Measurements from ENCODE around the gene PALLD. TPM values are rescaled to one million over a fixed set of nuclear protein-coding genes. Genes with fewer than 3 reads are reported as not detected.

The PALLD gene
- total RNA-seq = 18.4 and 43.1 TPM in 2 replicates

GRCh38 chr4:168496834-168497233, at the start of gene PALLD:
Gene PALLD, plus strand, starts transcription at chr4:168497052.

Other genes starting within 250 kb of the PALLD start
- gene DDX60, start 178.3 kb upstream of the PALLD start, total RNA-seq = 4.2 and 10.0 TPM in 2 replicates
- 6.3 and 11.2 TPM in 2 replicates for gene DDX60L, start 16.6 kb upstream of the PALLD start, total RNA-seq

Data from cardiac atrium fibroblast (primary cell).